Stimulated activated CD8-positive, alpha-beta memory T cell treated with anti-CD3 and anti-CD28 coated beads, Interleukin-7, amount 100 ng/mL, for 48 hours (primary cell): ENCODE measurements around the gene ZNF417.
"Not testable (repeated sequence)": the region's sequence is repeated elsewhere in the genome, so short reads cannot be mapped to it uniquely, and the experiment has no call there.

ENCODE experiments used
- DNase-seq, 2 donors: peaks; one replicate each; pipeline ENCODE4 v3.0.0-alpha.2; 2020; ENCODE audit warnings: low read depth in 1 of 2; ENCODE audit errors: extremely low read depth in 1 of 2

The ZNF417 gene

DNA sequence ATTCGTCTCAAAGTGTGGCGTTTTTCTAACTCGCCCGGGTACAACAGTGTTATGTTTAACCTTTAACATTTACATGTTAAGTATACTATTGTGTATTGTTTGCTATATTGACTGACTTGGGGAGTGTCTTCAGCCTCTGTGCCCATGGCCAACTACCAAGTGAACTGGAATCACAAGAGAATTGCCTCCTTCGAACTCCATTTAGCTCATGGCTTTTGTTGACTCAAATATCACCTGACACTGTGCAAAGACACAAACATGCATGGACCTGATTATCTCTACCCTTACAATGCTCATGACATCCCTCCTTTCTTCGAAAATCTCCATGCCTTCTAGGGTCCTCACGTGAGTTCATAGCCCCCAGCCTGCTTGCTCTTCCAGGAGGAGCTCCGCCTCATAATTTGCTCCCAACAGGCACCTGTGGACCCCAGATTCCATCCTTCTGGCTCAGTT is 28.3 kb downstream of the ZNF417 start:
- DNase-seq: no peak

DNA sequence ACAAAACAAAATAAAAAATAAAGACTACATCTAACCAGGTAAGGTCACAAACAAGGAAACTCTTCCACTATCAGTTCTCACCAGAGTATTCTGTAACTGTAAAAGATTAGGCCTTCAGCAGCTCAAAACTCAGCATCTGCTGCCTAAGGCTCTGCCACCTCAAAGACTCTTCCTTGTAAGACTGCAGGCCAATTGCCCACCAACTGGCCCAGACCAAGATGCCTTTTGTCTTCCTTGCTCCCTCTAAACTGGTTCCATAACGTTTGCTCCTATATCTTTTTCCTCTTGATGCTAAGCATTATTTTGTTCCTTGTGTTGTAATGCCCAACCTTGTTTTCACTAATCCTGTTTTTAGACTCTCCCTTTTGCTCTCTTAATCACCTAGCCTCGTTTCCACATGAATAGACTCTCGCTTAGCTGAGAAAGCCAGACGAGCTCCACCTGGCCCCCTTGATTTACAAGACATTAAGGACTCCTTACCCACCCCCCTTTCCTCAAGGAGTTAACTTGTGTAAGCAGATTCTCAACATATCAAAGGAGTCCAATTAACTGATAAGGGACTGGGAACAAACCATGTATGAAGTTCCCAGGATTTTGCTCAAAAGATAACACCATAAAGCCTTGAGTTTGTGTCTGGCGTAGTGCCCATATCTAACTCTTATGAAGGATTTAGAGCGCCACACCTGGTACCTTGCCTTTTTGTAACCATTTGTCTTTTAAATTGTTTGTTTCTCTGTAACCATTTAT is 29.0 kb downstream of the ZNF417 start:
- no peak for DNase-seq

DNA sequence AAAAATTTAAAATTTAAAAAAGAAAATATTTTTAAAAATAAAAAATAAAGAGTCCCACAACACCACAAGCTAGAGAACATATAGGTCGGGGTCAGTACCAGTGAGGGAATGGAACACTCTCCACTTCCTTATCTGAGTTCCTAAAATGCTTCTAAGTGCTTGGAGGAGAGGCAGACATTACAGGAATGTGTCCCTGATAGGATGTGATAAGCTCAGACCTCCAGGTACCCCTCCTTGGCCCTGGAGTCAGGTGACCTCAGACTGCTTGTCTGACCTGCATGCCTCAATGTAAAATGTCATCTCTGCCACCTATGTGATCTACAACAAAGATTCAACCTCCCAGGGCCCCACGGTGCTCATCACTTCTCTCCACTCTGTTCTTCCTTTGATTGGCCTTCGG is 30.3 kb downstream of the ZNF417 start:
- no peak for DNase-seq

DNA sequence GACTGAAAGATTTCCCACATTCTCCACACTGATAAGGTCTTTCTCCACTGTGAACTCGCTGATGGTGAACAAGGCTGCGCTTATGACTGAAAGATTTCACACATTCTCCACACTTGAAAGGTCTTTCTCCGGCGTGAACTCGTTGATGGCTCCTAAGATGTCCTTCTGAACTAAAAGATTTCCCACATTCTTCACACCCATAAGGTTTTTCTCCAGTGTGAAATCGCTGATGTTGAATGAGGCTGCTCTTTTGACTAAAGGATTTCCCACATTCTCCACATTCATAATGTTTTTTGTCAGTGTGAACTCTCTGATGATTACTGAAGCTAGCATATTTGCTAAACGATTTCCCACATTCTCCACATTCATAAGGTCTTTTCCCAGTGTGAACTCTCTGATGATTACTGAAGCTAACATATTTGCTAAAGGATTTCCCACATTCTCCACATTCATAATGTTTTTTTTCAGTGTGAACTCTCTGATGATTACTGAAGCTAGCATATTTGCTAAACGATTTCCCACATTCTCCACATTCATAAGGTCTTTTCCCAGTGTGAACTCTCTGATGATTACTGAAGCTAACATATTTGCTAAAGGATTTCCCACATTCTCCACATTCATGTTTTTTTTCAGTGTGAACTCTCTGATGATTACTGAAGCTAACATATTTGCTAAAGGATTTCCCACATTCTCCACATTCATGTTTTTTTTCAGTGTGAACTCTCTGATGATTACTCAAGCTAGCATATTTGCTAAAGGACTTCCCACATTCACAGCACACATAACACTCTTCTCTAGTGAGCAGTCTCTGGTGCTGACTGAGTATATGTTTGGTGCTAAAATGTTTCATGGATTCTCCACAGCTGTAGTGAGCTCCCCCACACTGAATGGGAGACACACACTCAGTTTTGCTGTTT is 42.3 kb downstream of the ZNF417 start:
- not testable (repeated sequence) for DNase-seq

DNA sequence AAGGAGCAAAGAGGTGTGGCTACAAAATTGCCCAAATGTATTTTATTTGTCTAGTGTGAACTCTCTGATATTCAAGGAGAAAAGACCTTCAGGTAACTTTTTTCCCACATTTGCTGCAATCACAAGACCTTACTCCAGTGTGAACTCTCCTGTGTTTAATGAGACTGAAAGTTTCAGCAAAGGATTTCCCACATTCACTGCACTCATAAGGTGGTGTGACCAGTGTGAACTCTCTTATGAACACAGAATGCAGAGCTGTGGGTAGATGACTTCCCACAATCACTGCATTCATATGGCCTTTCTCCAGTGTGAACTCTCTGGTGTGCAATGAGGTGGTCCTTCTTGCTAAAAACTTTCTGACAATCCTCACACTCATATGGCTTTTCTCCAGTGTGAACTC is 43.9 kb downstream of the ZNF417 start:
- DNase-seq: no peak

DNA sequence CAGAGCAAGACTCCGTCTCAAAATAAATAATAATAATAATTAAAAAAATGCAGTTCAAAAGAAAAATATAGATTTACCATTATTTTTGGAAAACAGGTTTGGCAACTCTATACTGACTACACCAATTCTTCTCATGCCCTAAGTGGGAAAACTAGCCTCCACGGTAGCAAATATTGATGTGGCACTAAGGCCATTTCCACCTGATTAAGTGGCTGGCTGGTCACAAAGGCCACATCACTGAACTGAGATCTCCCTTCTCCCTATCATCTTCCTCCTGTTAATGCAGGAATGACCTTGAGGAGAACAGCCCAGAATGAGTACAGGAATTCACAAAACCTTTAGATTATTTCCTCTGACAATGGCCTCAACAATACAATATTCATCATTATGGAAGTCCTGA is 46.2 kb downstream of the ZNF417 start:
- DNase-seq: no peak

DNA sequence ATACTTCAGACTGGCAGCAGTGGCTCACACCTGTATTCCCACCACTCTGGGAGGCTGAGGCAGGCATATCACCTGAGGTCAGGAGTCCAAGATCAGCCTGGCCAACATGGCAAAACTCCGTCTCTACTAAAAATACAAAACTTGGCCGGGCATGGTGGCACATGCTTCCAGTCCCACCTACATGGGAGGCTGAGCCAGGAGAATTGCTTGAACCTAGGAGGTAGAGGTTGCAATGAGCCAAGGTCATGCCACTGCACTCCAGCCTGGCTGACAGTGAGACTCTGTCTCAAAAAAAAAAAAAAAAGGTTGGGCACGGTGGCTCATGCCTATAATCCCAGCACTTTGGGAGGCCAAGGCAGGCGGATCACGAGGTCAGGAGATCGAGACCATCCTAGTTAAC is 46.7 kb downstream of the ZNF417 start:
- not testable (repeated sequence) for DNase-seq

DNA sequence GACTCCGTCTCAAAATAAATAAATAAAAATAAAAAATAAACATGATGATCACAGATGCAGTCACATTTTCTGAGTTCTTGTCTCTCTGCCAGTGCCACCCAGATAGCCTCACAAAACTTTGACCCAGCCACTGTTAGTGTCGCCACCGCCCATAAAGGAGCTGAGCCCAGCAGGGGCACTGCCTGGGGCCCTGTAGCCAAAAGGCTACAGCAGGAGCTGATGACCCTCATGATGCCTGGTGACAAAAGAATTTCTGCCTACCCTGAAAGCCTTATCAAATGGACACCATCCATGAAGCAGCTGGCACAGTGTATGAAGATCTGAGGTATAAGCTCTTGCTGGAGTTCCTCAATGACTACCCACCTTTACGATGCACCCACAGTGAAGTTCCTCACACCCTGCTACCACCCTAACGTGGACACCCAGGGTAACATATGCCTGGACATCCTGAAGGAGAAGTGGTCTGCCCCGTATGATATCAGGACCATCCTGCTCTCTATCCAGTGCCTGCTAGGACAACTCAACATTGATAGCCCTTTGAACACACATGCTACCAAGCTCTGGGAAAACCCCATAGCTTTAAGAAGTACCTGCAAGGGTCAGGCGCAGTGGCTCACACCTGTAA is 48.4 kb downstream of the ZNF417 start:
- DNase-seq: no peak
